Keratinocyte (primary cell): ENCODE results near the gene KCNK10. TPM values are rescaled to one million over a fixed set of nuclear protein-coding genes. Genes with fewer than 3 reads are reported as not detected.

Experiments used
- DNase-seq: peaks from one replicate; pipeline ENCODE4 v3.0.0-alpha.2; 2011; ENCODE audit warnings: low read depth, missing footprints, low spot score
- FAIRE-seq: peaks from 2 replicates; lab custom pipeline; 2011; peaks lifted over from hg19 to GRCh38; lab: Jason Lieb, UNC
- H2AFZ ChIP-seq: 2 replicates; pipeline ENCODE4 v1.6.0; 2012; ENCODE audit warnings: low read length, control low read depth, inconsistent platforms; ENCODE audit not compliant: control insufficient read depth
- H3K27ac ChIP-seq: 2 replicates; pipeline ENCODE4 v1.5.1; 2011; ENCODE audit warnings: low read length; ENCODE audit not compliant: control insufficient read depth, insufficient read depth
- H3K27me3 ChIP-seq: 3 replicates; pipeline ENCODE4 v1.6.0; 2011; ENCODE audit warnings: low read length; ENCODE audit not compliant: control insufficient read depth, insufficient read depth; ENCODE audit errors: extremely low read depth
- H3K36me3 ChIP-seq, 2 experiments: 2 replicates in 1 of 2; 3 replicates in 1 of 2; pipeline ENCODE4 v1.5.1; 2011; ENCODE audit warnings: low read length in 2 of 2, mild to moderate bottlenecking in 1 of 2; ENCODE audit not compliant: control insufficient read depth in 2 of 2, insufficient read depth in 2 of 2; ENCODE audit errors: extremely low read depth in 1 of 2
- H3K4me1 ChIP-seq: 3 replicates; pipeline ENCODE4 v1.5.1; 2011; ENCODE audit warnings: low read length; ENCODE audit not compliant: control insufficient read depth, insufficient read depth; ENCODE audit errors: extremely low read depth
- H3K4me2 ChIP-seq: 3 replicates; pipeline ENCODE4 v1.6.0; 2011; ENCODE audit warnings: low read depth, low read length; ENCODE audit not compliant: control insufficient read depth, insufficient read depth; ENCODE audit errors: extremely low read depth
- H3K4me3 ChIP-seq, 3 experiments: fragments of 200-600 bp in 1 of 3; sonication (generic) in 1 of 3; 2 replicates in 2 of 3; 3 replicates in 1 of 3; pipeline ENCODE4 v1.5.1; 2011 to 2016; ENCODE audit warnings: low read length in 3 of 3, mild to moderate bottlenecking in 3 of 3, control low read depth in 2 of 3, inconsistent platforms in 1 of 3, low read depth in 1 of 3, mixed read lengths in 1 of 3, mixed run types in 1 of 3, moderate library complexity in 1 of 3; ENCODE audit not compliant: control insufficient read depth in 2 of 3, insufficient read depth in 2 of 3; ENCODE audit errors: extremely low read depth in 1 of 3
- H3K79me2 ChIP-seq: 2 replicates; pipeline ENCODE4 v1.6.0; 2012; ENCODE audit warnings: low read length; ENCODE audit not compliant: control insufficient read depth, insufficient read depth
- H3K9ac ChIP-seq: 3 replicates; pipeline ENCODE4 v1.6.0; 2011; ENCODE audit warnings: low read length; ENCODE audit not compliant: control insufficient read depth, insufficient read depth; ENCODE audit errors: extremely low read depth
- H3K9me1 ChIP-seq: 3 replicates; pipeline ENCODE4 v1.6.0; 2011; ENCODE audit warnings: low read length; ENCODE audit not compliant: control insufficient read depth, insufficient read depth; ENCODE audit errors: extremely low read depth
- H3K9me3 ChIP-seq: 2 replicates; pipeline ENCODE4 v1.5.1; 2012; ENCODE audit warnings: low read depth, low read length; ENCODE audit not compliant: control insufficient read depth
- H4K20me1 ChIP-seq: 3 replicates; pipeline ENCODE4 v1.6.0; 2011; ENCODE audit warnings: low read length; ENCODE audit not compliant: control insufficient read depth, insufficient read depth; ENCODE audit errors: extremely low read depth
- EZH2 ChIP-seq: IDR thresholded peaks from one replicate; pipeline ENCODE4 v1.6.1; 2012; ENCODE audit warnings: inconsistent platforms, mild to moderate bottlenecking, low read length, moderate library complexity
- dilution Hi-C: fragments of 300-500 bp; cut with MboI; formaldehyde crosslinking; loops from one replicate; pipeline ENCODE4 v1.7.0; 2020; ENCODE audit warnings: low sequenced_read_pairs; ENCODE audit not compliant: extremely low pct_ligation_motif_present
- polyA plus RNA-seq, 5 experiments: library from polyadenylated mRNA; depleted of rRNA in 3 of 5; stranded (reverse) in 3 of 5; stranded (forward) in 1 of 5; unstranded in 1 of 5; fragments of >200 nt; gene quantifications; 1 replicate in 1 of 5; 2 replicates in 3 of 5; 3 replicates in 1 of 5; pipeline versions ENCODE4 v1.2.1 to v1.2.3, GENCODE V29; 2011 to 2012; ENCODE audit warnings: missing spikeins in 2 of 5, low read depth in 1 of 5, low replicate concordance in 1 of 5
- TF ChIP-seq, protein P1 (sequence below), 3 experiments: IDR thresholded peaks in 1 of 3; conservative IDR thresholded peaks in 1 of 3; optimal IDR thresholded peaks in 1 of 3; 2 replicates in 2 of 3; 3 replicates in 1 of 3; pipeline versions ENCODE3 to v1.5.1; 2011; ENCODE audit warnings: low read length in 3 of 3, mild to moderate bottlenecking in 3 of 3, moderate library complexity in 2 of 3, control low read depth in 1 of 3, inconsistent platforms in 1 of 3; ENCODE audit not compliant: insufficient read depth in 2 of 3; ENCODE audit errors: extremely low read depth in 1 of 3

Gene KCNK10
- polyA plus RNA-seq, 1 donor (not counting 4 experiments of a cell fraction or from before 2014, with no cell fraction given), result 0.79 TPM

DNA sequence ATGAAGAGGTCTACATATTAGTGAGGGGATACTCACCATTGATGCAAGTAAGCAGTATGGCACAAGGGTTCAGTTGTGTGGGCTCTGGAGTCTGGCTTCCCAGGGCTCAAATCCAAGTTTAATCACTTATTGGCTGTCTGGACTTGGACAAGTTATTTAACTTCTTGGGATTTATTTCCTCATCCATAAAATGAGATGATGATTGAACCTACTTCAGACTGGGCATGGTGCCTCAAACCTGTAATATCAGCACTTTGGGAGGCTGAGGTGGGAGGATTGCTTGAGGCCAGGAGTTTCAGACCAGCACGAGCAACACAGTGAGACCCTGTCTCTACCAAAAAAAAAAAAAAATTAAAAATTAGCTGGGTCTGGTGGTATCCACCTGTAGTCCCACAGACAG, 67.9 kb downstream of the KCNK10 start:
- H4K20me1 ChIP-seq, result no peaks in the 10 kb centered on the region
- H3K9me1 ChIP-seq, result no peaks in the 10 kb centered on the region
- no peak overlapping the region for H2AFZ ChIP-seq
- no peaks in the 10 kb centered on the region for H3K27me3 ChIP-seq
- dilution Hi-C loops, result no loop called here
- FAIRE-seq (no peak), DNase-seq (no peak)
- no peak overlapping the region for H3K4me2 ChIP-seq
- H3K79me2 ChIP-seq, result no peaks in the 10 kb centered on the region
- no peaks in the 10 kb centered on the region for H3K9me3 ChIP-seq
- H3K27ac ChIP-seq, result no peak overlapping the region
- no peak overlapping the region for H3K4me3 ChIP-seq
- H3K36me3 ChIP-seq, result no peaks in the 10 kb centered on the region
- no peak overlapping the region for H3K9ac ChIP-seq
- TF ChIP-seq EZH2, result no peak
- TF ChIP-seq, protein P1, sequence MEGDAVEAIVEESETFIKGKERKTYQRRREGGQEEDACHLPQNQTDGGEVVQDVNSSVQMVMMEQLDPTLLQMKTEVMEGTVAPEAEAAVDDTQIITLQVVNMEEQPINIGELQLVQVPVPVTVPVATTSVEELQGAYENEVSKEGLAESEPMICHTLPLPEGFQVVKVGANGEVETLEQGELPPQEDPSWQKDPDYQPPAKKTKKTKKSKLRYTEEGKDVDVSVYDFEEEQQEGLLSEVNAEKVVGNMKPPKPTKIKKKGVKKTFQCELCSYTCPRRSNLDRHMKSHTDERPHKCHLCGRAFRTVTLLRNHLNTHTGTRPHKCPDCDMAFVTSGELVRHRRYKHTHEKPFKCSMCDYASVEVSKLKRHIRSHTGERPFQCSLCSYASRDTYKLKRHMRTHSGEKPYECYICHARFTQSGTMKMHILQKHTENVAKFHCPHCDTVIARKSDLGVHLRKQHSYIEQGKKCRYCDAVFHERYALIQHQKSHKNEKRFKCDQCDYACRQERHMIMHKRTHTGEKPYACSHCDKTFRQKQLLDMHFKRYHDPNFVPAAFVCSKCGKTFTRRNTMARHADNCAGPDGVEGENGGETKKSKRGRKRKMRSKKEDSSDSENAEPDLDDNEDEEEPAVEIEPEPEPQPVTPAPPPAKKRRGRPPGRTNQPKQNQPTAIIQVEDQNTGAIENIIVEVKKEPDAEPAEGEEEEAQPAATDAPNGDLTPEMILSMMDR (optimal IDR thresholded peaks at IDR 0.05 in 1 of 3, IDR thresholded peaks at IDR 0.05 in 1 of 3, conservative IDR thresholded peaks at IDR 0.05 in 1 of 3; ENCODE audit: extremely low read depth in 1 of 3, insufficient read depth in 2 of 3, low read length in 3 of 3), result no peak
- H3K4me1 ChIP-seq, result peaks cover 11% of the 10 kb centered on the region

DNA sequence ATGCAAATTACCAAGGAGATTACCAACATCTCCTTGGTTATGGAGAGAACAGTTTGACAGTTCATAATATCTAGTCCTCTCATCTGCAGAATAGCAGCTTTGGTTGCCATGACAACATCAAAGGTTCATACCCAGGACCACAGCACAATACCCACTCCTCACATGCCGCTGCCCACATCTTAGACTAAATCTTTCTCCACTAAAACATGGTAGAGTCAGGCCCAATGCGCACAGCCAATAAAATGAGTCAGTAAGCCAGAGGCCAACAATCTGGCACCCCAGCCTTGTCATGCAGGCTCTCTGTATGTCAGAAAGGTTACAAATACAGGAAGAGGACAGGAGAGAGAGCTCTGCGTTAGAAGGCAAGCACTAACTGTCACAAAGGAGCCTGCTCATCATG, 70.6 kb downstream of the KCNK10 start:
- Histone ChIP-seq H4K20me1 (no peaks in the 10 kb centered on the region), H3K79me2 (no peaks in the 10 kb centered on the region), H3K27ac (no peak overlapping the region), H3K27me3 (no peaks in the 10 kb centered on the region), H2AFZ (no peak overlapping the region), H3K36me3 (no peaks in the 10 kb centered on the region), H3K4me1 (peaks cover 27% of the 10 kb centered on the region), H3K4me3 (no peak overlapping the region), H3K9me1 (no peaks in the 10 kb centered on the region), H3K9ac (no peak overlapping the region), H3K9me3 (no peaks in the 10 kb centered on the region), H3K4me2 (no peak overlapping the region)
- FAIRE-seq, result peak; percentile 17
- dilution Hi-C loops, result no loop called here
- no peak for DNase-seq
- no peak for TF ChIP-seq EZH2
- TF ChIP-seq, protein P1 (optimal IDR thresholded peaks at IDR 0.05 in 1 of 3, IDR thresholded peaks at IDR 0.05 in 1 of 3, conservative IDR thresholded peaks at IDR 0.05 in 1 of 3; ENCODE audit: extremely low read depth in 1 of 3, insufficient read depth in 2 of 3, low read length in 3 of 3), result no peak
